HL-60 (cell line): ENCODE measurements around the gene TMEM247.

Source experiments
- DNase-seq, 2 experiments: peaks; one replicate each; pipeline ENCODE4 v3.0.0-alpha.2; 2010 to 2020; ENCODE audit warnings: low read depth in 1 of 2, low spot score in 1 of 2
- H3K27ac ChIP-seq: fragments of 250-450 bp; sonication (Bioruptor Pico); replicated peaks from 2 replicates; pipeline ENCODE4 v1.5.1; 2020; ENCODE audit warnings: mild to moderate bottlenecking, moderate library complexity
- H3K27me3 ChIP-seq: fragments of 250-450 bp; sonication (Bioruptor Pico); 2 replicates; pipeline ENCODE4 v1.5.1; 2021; ENCODE audit warnings: mild to moderate bottlenecking, moderate library complexity; ENCODE audit not compliant: insufficient read depth, poor library complexity, severe bottlenecking
- H3K4me3 ChIP-seq: replicated peaks from 2 replicates; pipeline ENCODE4 v1.5.1; 2011; ENCODE audit warnings: mild to moderate bottlenecking, control low read depth, low read length; ENCODE audit not compliant: insufficient read depth
- CTCF ChIP-seq: IDR thresholded peaks from one replicate; pipeline ENCODE4 v1.5.1; 2011; ENCODE audit warnings: low read length, control low read depth, inconsistent platforms; ENCODE audit not compliant: insufficient read depth
- GABPA ChIP-seq: IDR thresholded peaks from 2 replicates; pipeline ENCODE4 v1.6.1; 2012; ENCODE audit warnings: low read depth
- POLR2AphosphoS5 ChIP-seq: IDR thresholded peaks from 2 replicates; pipeline ENCODE4 v1.6.1; 2012; ENCODE audit warnings: low read depth
- SPI1 ChIP-seq: IDR thresholded peaks from 2 replicates; pipeline ENCODE4 v1.6.1; 2012; ENCODE audit warnings: low read depth, mild to moderate bottlenecking, borderline replicate concordance
- TF ChIP-seq, protein P1 (sequence below): IDR thresholded peaks from 2 replicates; pipeline ENCODE4 v1.6.1; 2012; ENCODE audit warnings: low read depth; ENCODE audit not compliant: insufficient replicate concordance

The TMEM247 gene

GRCh38 chr2:46482490-46482889 lies 3.1 kb downstream of the TMEM247 start:
- no peak for DNase-seq
- Histone ChIP-seq H3K27ac (no peak overlapping the region), H3K27me3 (no peaks in the 10 kb centered on the region), H3K4me3 (no peak overlapping the region)
- TF ChIP-seq, protein P1, sequence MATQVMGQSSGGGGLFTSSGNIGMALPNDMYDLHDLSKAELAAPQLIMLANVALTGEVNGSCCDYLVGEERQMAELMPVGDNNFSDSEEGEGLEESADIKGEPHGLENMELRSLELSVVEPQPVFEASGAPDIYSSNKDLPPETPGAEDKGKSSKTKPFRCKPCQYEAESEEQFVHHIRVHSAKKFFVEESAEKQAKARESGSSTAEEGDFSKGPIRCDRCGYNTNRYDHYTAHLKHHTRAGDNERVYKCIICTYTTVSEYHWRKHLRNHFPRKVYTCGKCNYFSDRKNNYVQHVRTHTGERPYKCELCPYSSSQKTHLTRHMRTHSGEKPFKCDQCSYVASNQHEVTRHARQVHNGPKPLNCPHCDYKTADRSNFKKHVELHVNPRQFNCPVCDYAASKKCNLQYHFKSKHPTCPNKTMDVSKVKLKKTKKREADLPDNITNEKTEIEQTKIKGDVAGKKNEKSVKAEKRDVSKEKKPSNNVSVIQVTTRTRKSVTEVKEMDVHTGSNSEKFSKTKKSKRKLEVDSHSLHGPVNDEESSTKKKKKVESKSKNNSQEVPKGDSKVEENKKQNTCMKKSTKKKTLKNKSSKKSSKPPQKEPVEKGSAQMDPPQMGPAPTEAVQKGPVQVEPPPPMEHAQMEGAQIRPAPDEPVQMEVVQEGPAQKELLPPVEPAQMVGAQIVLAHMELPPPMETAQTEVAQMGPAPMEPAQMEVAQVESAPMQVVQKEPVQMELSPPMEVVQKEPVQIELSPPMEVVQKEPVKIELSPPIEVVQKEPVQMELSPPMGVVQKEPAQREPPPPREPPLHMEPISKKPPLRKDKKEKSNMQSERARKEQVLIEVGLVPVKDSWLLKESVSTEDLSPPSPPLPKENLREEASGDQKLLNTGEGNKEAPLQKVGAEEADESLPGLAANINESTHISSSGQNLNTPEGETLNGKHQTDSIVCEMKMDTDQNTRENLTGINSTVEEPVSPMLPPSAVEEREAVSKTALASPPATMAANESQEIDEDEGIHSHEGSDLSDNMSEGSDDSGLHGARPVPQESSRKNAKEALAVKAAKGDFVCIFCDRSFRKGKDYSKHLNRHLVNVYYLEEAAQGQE, result no peak
- TF ChIP-seq GABPA, result no peak

DNA sequence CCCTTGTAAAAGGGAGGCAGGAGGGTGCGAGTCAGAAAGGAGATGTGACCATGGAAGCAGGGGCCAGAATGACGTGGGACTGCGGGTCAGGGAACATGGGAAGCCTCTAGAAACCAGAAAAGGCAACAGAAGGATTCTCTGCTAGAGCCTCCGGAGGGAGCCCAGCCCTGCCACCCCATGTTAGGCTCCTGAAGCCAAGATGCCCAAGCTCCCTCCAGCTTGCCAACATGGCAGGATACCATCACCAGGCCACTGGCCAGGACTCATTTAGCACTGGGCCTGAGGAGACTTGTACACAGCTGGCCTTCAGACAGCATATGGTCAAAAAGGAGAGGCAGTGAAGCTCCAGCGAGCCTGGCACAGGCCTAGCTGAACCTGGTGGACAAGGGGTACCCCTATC lies 5.6 kb downstream of the TMEM247 start:
- TF ChIP-seq CTCF, result no peak
- no peak for TF ChIP-seq GABPA
- no peak for TF ChIP-seq SPI1
- no peak for DNase-seq
- Histone ChIP-seq H3K27ac (no peak overlapping the region), H3K27me3 (no peaks in the 10 kb centered on the region), H3K4me3 (no peak overlapping the region)

- H3K27ac ChIP-seq, result no peak overlapping the region
- H3K4me3 ChIP-seq, result no peak overlapping the region
- TF ChIP-seq, protein P1, result no peak
- TF ChIP-seq SPI1 (no peak), GABPA (no peak), CTCF (no peak), POLR2AphosphoS5 (no peak)
- H3K27me3 ChIP-seq, result no peaks in the 10 kb centered on the region
- DNase-seq, result no peak
Observed at GRCh38 chr2:46486436-46486835, 7.1 kb downstream of the TMEM247 start.

- TF ChIP-seq GABPA (no peak), SPI1 (no peak), POLR2AphosphoS5 (no peak), CTCF (no peak)
- TF ChIP-seq, protein P1, result no peak
- no peaks in the 10 kb centered on the region for H3K27me3 ChIP-seq
- no peak overlapping the region for H3K4me3 ChIP-seq
- no peak overlapping the region for H3K27ac ChIP-seq
- no peak for DNase-seq
Observed at GRCh38 chr2:46487667-46488335, 8.4 kb downstream of the TMEM247 start.
